Activated B cell treated with CpG ODN at 0.5 μM for 24 hours (primary cell): Measurements from ENCODE around the gene C22orf31. TPM values are rescaled to one million over a fixed set of nuclear protein-coding genes. Genes with fewer than 3 reads are reported as not detected.
"Not testable (repeated sequence)": the region's sequence is repeated elsewhere in the genome, so short reads cannot be mapped to it uniquely, and the experiment has no call there.

Source experiments
- ATAC-seq: fragments of 200-7000 bp; cut with Tn5 transposase; one replicate; pipeline ENCODE4 v1.10.0; 2021; ENCODE audit warnings: low read depth, mild to moderate bottlenecking, moderate library complexity
- CTCF ChIA-PET: fragments of 350-600 bp; sonication (Branson Sonifier 250); formaldehyde crosslinking; loops from one replicate; lab custom pipeline; 2021; ENCODE audit warnings: antibody characterized with exemption; lab: Charles Lee
- POLR2A ChIA-PET: fragments of 350-600 bp; sonication (Branson Sonifier 250); formaldehyde crosslinking; loops from one replicate; lab custom pipeline; 2021; ENCODE audit warnings: antibody characterized with exemption; lab: Charles Lee
- DNase-seq: peaks from one replicate; pipeline ENCODE4 v3.0.0; 2022
- H3K27ac Mint-ChIP-seq: one replicate; pipeline ENCODE4 v1.8.0; 2020; ENCODE audit warnings: mixed read lengths
- H3K27me3 Mint-ChIP-seq: one replicate; pipeline ENCODE4 v1.8.0; 2021; ENCODE audit warnings: mixed read lengths
- H3K36me3 Mint-ChIP-seq: one replicate; pipeline ENCODE4 v1.8.0; 2021; ENCODE audit warnings: low read depth, mixed read lengths
- H3K4me1 Mint-ChIP-seq: one replicate; pipeline ENCODE4 v1.8.0; 2021; ENCODE audit warnings: mixed read lengths
- H3K4me3 Mint-ChIP-seq: one replicate; pipeline ENCODE4 v1.8.0; 2020; ENCODE audit warnings: mild to moderate bottlenecking, mixed read lengths
- H3K9me3 Mint-ChIP-seq: one replicate; pipeline ENCODE4 v1.8.0; 2020; ENCODE audit warnings: mixed read lengths
- intact Hi-C: fragments of 100-400 bp; cut with micrococcal nuclease; formaldehyde crosslinking; loops from one replicate; pipeline ENCODE4 v1.15.1; 2024
- total RNA-seq: library from RNA; stranded (reverse); gene quantifications from 2 replicates; pipeline ENCODE4 v1.2.3, GENCODE V29; 2022
- TF ChIP-seq, protein P1 (sequence below): fragments of 200-600 bp; IDR thresholded peaks from one replicate; pipeline ENCODE4 v1.8.0; 2022; ENCODE audit warnings: antibody characterized with exemption, mild to moderate bottlenecking

C22orf31 gene
- total RNA-seq, 1 donor from 2014 or later, result not detected

DNA sequence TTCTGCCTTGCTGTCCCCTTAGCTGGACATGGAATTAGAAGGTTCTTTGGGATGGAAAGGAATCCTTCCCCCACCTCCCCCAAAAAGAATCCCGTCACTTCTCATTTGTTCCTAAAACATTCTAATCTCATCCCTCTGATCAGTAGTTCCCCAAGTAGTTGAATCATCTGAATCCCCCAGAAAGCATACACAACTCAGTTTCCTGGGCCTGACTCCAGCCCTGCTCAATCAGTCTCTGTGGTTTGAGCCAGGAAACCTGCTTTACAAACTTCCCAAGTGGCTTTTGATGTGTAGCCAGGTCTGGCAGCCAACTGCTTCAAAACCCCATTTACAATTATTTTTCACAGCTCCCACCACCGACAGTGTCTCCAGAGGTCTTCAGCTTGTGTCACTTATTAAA, 20.2 kb downstream of the C22orf31 start:
- POLR2A ChIA-PET, result no interaction called here
- TF ChIP-seq, protein P1, sequence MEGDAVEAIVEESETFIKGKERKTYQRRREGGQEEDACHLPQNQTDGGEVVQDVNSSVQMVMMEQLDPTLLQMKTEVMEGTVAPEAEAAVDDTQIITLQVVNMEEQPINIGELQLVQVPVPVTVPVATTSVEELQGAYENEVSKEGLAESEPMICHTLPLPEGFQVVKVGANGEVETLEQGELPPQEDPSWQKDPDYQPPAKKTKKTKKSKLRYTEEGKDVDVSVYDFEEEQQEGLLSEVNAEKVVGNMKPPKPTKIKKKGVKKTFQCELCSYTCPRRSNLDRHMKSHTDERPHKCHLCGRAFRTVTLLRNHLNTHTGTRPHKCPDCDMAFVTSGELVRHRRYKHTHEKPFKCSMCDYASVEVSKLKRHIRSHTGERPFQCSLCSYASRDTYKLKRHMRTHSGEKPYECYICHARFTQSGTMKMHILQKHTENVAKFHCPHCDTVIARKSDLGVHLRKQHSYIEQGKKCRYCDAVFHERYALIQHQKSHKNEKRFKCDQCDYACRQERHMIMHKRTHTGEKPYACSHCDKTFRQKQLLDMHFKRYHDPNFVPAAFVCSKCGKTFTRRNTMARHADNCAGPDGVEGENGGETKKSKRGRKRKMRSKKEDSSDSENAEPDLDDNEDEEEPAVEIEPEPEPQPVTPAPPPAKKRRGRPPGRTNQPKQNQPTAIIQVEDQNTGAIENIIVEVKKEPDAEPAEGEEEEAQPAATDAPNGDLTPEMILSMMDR, result no peak

DNA sequence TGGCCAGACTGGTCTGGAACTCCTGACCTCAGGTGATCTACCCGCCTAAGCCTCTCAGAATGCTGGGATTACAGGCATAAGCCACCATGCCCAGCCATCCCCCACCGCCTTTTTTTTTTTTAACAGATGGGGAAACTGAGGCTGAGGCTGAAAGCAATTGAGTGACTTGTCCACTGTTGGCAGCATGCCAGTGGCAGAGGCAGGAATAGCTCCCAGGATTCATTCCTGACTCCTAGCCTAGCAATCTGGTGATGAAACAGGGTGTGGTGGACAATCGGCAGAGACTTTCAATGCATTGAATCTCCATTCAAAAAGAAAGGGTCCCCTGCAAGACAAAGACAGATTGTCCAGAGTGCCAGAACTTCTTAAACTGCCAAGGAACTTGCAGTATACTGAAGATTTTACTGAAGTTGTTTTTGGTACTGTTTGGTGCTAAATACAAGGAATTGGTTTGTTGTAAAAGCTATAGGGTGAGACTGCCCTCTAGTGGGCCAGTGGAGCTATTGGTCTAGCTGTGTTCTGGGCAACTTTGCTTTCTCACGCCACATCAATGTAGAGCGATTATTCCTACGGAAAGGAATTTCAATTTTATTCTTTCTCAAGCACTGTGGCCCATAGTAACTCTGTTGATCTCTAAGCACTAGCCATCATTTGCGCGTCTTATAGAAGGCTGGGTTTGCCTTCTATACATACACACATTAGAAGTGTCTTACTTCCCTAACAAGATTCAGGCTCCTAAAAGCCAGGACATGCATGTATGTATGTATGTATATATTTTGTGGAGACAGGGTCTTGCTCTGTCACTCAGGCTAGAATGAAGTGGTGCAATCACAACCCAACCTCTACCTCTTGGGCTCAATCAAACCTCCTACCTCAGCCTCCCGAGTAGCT, 21.0 kb downstream of the C22orf31 start:
- H3K4me1 Mint-ChIP-seq, result no peaks in the 10 kb centered on the region
- CTCF ChIA-PET, result interaction anchor here (0.6 to 7.1 kb wide), 26 partner anchors 8 to 1021 kb away, joined by 3 to 87 read pairs (median 4); partner anchors contain the start of gene CCDC117
- H3K9me3 Mint-ChIP-seq, result no peaks in the 10 kb centered on the region
- no peaks in the 10 kb centered on the region for H3K36me3 Mint-ChIP-seq
- peaks cover 3% of the 10 kb centered on the region for H3K27me3 Mint-ChIP-seq
- ATAC-seq, result peak; percentile 61
- DNase-seq, result no peak
- no peak overlapping the region for H3K27ac Mint-ChIP-seq
- intact Hi-C loops, result loop anchor here (1.0 kb wide), 4 partner anchors 185 to 1020 kb away; no protein-coding TSS in a partner anchor
- POLR2A ChIA-PET, result no interaction called here
- H3K4me3 Mint-ChIP-seq, result no peak overlapping the region
- TF ChIP-seq, protein P1, result no peak

More for the DNA sequence above, 20.2 kb downstream of the C22orf31 start:
- no peaks in the 10 kb centered on the region for H3K4me1 Mint-ChIP-seq
- no peak for ATAC-seq
- H3K27ac Mint-ChIP-seq, result no peak overlapping the region
- CTCF ChIA-PET, result interaction anchor here (0.6 to 7.1 kb wide), 17 partner anchors 10 to 1021 kb away, joined by 3 to 87 read pairs (median 5); no protein-coding TSS in a partner anchor
- H3K9me3 Mint-ChIP-seq, result no peaks in the 10 kb centered on the region
- H3K36me3 Mint-ChIP-seq, result no peaks in the 10 kb centered on the region
- H3K4me3 Mint-ChIP-seq, result no peak overlapping the region
- no peak for DNase-seq
- intact Hi-C loops, result no loop called here
- H3K27me3 Mint-ChIP-seq, result peaks cover 3% of the 10 kb centered on the region

DNA sequence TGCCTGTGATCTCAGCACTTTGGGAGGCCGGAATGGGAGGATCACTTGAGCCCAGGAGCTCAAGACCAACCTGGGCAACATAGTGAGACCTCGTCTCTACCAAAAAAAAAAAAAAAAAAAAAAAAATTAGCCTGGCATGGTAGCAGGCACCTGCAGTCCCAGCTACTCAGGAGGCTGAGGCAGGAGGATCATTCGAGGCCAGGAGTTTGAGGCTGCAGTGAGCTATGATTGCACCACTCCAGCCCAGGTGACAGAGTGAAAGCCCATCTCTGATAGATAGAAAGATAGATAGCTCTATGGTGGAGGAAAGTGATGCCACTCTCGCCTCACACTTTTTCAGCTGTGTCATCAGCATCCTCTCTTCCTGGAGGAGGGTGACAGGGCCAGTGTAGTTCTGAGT, 21.9 kb downstream of the C22orf31 start:
- POLR2A ChIA-PET, H3K4me3 Mint-ChIP-seq, H3K9me3 Mint-ChIP-seq, DNase-seq, H3K36me3 Mint-ChIP-seq, H3K27me3 Mint-ChIP-seq, H3K4me1 Mint-ChIP-seq, H3K27ac Mint-ChIP-seq, ATAC-seq: not testable (repeated sequence)
- CTCF ChIA-PET, result interaction anchor here (0.9 to 7.1 kb wide), 6 partner anchors 182 to 787 kb away, joined by 3 to 87 read pairs (median 36); no protein-coding TSS in a partner anchor
- intact Hi-C loops, result loop anchor here (1.0 kb wide), 4 partner anchors 184 to 1019 kb away; no protein-coding TSS in a partner anchor

DNA sequence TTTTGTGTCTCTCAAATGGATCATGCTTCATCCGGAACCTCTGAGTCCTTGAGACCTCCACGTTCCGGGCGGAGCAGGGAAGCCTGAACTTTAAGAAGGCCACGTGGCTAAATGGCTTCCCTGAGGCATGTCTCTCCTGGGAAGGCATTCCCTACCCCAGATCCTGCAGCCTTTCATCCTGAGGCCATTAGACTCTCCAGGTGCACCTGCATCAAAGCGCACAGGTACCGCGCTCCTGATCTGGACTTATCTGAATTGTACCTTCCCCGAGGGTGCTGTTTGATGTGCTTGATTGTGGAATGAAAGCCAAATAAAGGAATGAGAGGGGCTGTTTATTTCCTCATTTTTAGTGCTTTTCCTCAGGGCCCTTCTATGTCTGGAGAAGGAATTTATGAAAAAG, 22.5 kb downstream of the C22orf31 start:
- POLR2A ChIA-PET, result no interaction called here
- CTCF ChIA-PET, result interaction anchor here (3.4 to 7.1 kb wide), 4 partner anchors 181 to 437 kb away, joined by 26 to 87 read pairs (median 61); no protein-coding TSS in a partner anchor

DNA sequence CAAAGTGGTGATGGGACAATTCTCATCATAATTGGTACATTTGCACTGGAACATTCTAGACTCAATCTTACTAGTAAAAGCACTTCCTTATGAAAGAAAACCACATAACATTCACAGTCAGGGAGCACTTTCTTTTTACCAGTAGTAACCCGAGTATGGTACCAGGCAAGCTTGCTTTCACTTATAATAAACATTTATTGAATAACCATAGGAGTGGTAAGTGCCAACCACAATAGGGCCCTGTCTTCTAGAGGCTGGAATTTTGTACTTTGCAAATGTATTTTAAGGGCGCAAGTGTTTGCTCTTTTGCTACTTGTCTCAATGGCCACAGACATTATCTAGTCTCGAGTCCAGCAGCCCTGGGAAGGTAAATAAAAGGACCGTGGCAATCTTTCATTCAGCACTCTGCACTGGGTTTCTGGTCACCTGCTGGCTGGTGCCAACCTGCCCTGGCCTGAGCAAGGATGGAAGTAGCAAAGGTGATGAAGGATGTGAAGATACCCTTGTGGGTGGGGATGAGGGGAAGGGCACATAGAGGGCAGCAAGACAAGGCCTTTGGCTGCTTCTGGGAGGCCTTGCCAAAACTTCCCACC, 24.2 kb downstream of the C22orf31 start:
- H3K27ac Mint-ChIP-seq, result no peak overlapping the region
- DNase-seq, result no peak
- ChIA-PET CTCF (interaction anchor here (1.0 to 7.0 kb wide), 3 partner anchors 8 to 435 kb away, joined by 3 to 77 read pairs (median 7); no protein-coding TSS in a partner anchor), POLR2A (no interaction called here)
- no peaks in the 10 kb centered on the region for H3K9me3 Mint-ChIP-seq
- H3K27me3 Mint-ChIP-seq, result peaks cover 11% of the 10 kb centered on the region
- H3K4me1 Mint-ChIP-seq, result no peaks in the 10 kb centered on the region
- ATAC-seq, result no peak
- intact Hi-C loops, result no loop called here
- no peaks in the 10 kb centered on the region for H3K36me3 Mint-ChIP-seq
- TF ChIP-seq, protein P1, result no peak
- no peak overlapping the region for H3K4me3 Mint-ChIP-seq

More for the DNA sequence above, 22.5 kb downstream of the C22orf31 start:
- ATAC-seq, result no peak
- Mint-ChIP-seq H3K4me1 (no peaks in the 10 kb centered on the region), H3K27me3 (peaks cover 3% of the 10 kb centered on the region), H3K4me3 (no peak overlapping the region), H3K9me3 (no peaks in the 10 kb centered on the region), H3K36me3 (no peaks in the 10 kb centered on the region), H3K27ac (no peak overlapping the region)
- TF ChIP-seq, protein P1, result no peak
- intact Hi-C loops, result no loop called here
- no peak for DNase-seq
